ENCODE data around the gene ADAM33. TPM values are rescaled to one million over a fixed set of nuclear protein-coding genes. Genes with fewer than 3 reads are reported as not detected.
A peak's percentile ranks its signal among the peaks of the same experiment; 100 is the strongest.

ADAM33 gene
- total RNA-seq, 1 experiment from 2014 or later, result 0.23 TPM

GRCh38 chr20:3720068-3720467, 38.3 kb upstream of the ADAM33 start:
- no peaks in the 10 kb centered on the region for H3K9me3 Mint-ChIP-seq (ENCODE audit: unreplicated experiment)
- CTCF ChIA-PET, result interaction anchor here (0.6 kb wide), 2 partner anchors 9 to 49 kb away, joined by 3 to 5 read pairs; no protein-coding TSS in a partner anchor
- DNase-seq, result no peak
- no peak overlapping the region for H3K4me3 Mint-ChIP-seq (ENCODE audit: unreplicated experiment)
- Histone ChIP-seq H3K4me1 (no peaks in the 10 kb centered on the region), H3K4me3 (ENCODE audit: low read depth, low read length) (no peak overlapping the region), H3K9me3 (no peaks in the 10 kb centered on the region), H3K27me3 (replicated peaks; ENCODE audit: control insufficient read depth, insufficient read depth, low read length) (no peaks in the 10 kb centered on the region; the same call in 1 of the 2 replicates), H3K36me3 (ENCODE audit: control insufficient read depth, insufficient read depth, low read length) (no peaks in the 10 kb centered on the region)
- no peak overlapping the region for H3K27ac Mint-ChIP-seq (ENCODE audit: unreplicated experiment)
- no peaks in the 10 kb centered on the region for H3K4me1 Mint-ChIP-seq (ENCODE audit: low read depth, unreplicated experiment)
- H3K36me3 Mint-ChIP-seq (ENCODE audit: insufficient read depth, unreplicated experiment), result no peaks in the 10 kb centered on the region
- POLR2A ChIA-PET, result no interaction called here
- no peak for TF ChIP-seq CTCF (IDR thresholded peaks at IDR 0.05; ENCODE audit: insufficient read depth in 1 of 2, low read depth in 1 of 2, low read length in 1 of 2, severe bottlenecking in 1 of 2, unreplicated experiment in 1 of 2)
- peaks cover 4% of the 10 kb centered on the region for H3K27me3 Mint-ChIP-seq (ENCODE audit: insufficient read depth, unreplicated experiment)
- no TSS peak for BruUV-seq (replicated peaks)
- intact Hi-C loops (cut with micrococcal nuclease; ENCODE audit: unreplicated experiment), result no loop called here

GRCh38 chr20:3719046-3719445, 37.2 kb upstream of the ADAM33 start:
- Histone ChIP-seq H3K4me1 (no peaks in the 10 kb centered on the region), H3K9me3 (no peaks in the 10 kb centered on the region), H3K36me3 (ENCODE audit: control insufficient read depth, insufficient read depth, low read length) (no peaks in the 10 kb centered on the region), H3K4me3 (ENCODE audit: low read depth, low read length) (no peak overlapping the region), H3K27me3 (replicated peaks; ENCODE audit: control insufficient read depth, insufficient read depth, low read length) (no peaks in the 10 kb centered on the region; the same call in 1 of the 2 replicates)
- no peak overlapping the region for H3K27ac Mint-ChIP-seq (ENCODE audit: unreplicated experiment)
- H3K27me3 Mint-ChIP-seq (ENCODE audit: insufficient read depth, unreplicated experiment), result no peaks in the 10 kb centered on the region
- H3K4me3 Mint-ChIP-seq (ENCODE audit: unreplicated experiment), result no peak overlapping the region
- no peaks in the 10 kb centered on the region for H3K9me3 Mint-ChIP-seq (ENCODE audit: unreplicated experiment)
- no peaks in the 10 kb centered on the region for H3K36me3 Mint-ChIP-seq (ENCODE audit: insufficient read depth, unreplicated experiment)
- H3K4me1 Mint-ChIP-seq (ENCODE audit: low read depth, unreplicated experiment), result no peaks in the 10 kb centered on the region
- CTCF ChIA-PET, result no interaction called here
- no peak for TF ChIP-seq CTCF (IDR thresholded peaks at IDR 0.05; ENCODE audit: insufficient read depth in 1 of 2, low read depth in 1 of 2, low read length in 1 of 2, severe bottlenecking in 1 of 2, unreplicated experiment in 1 of 2)
- POLR2A ChIA-PET, result no interaction called here
- DNase-seq, result no peak
- BruUV-seq (replicated peaks), result no TSS peak
- intact Hi-C loops (cut with micrococcal nuclease; ENCODE audit: unreplicated experiment), result no loop called here

GRCh38 chr20:3716195-3716834, 34.5 kb upstream of the ADAM33 start:
- H3K9me3 Mint-ChIP-seq (ENCODE audit: unreplicated experiment), result no peaks in the 10 kb centered on the region
- peak overlapping the region; percentile 6 for H3K27ac Mint-ChIP-seq (ENCODE audit: unreplicated experiment)
- no peaks in the 10 kb centered on the region for H3K9me3 ChIP-seq
- CTCF ChIA-PET, result interaction anchor here (0.5 to 2.1 kb wide), 10 partner anchors 20 to 80 kb away, joined by 3 to 35 read pairs (median 5); partner anchors contain the start of genes ADISSP, CDC25B and SPEF1
- intact Hi-C loops (cut with micrococcal nuclease; ENCODE audit: unreplicated experiment), result loop anchor here (1.0 to 2.0 kb wide), 3 partner anchors 33 to 64 kb away; partner anchors contain the start of gene SPEF1
- no peaks in the 10 kb centered on the region for H3K27me3 Mint-ChIP-seq (ENCODE audit: insufficient read depth, unreplicated experiment)
- BruUV-seq (replicated peaks), result no TSS peak
- DNase-seq, result peak; percentile 77
- H3K4me1 ChIP-seq, result no peaks in the 10 kb centered on the region
- peak; percentile 80 to 94 for TF ChIP-seq CTCF (IDR thresholded peaks at IDR 0.05; ENCODE audit: insufficient read depth in 1 of 2, low read depth in 1 of 2, low read length in 1 of 2, severe bottlenecking in 1 of 2, unreplicated experiment in 1 of 2)
- no peak overlapping the region for H3K4me3 ChIP-seq (ENCODE audit: low read depth, low read length)
- POLR2A ChIA-PET, result no interaction called here
- H3K27me3 ChIP-seq (replicated peaks; ENCODE audit: control insufficient read depth, insufficient read depth, low read length), result no peaks in the 10 kb centered on the region; the same call in 1 of the 2 replicates
- no peaks in the 10 kb centered on the region for H3K4me1 Mint-ChIP-seq (ENCODE audit: low read depth, unreplicated experiment)
- no peaks in the 10 kb centered on the region for H3K36me3 Mint-ChIP-seq (ENCODE audit: insufficient read depth, unreplicated experiment)
- no peak overlapping the region for H3K4me3 Mint-ChIP-seq (ENCODE audit: unreplicated experiment)
- no peaks in the 10 kb centered on the region for H3K36me3 ChIP-seq (ENCODE audit: control insufficient read depth, insufficient read depth, low read length)
